WTC11 (cell line): ENCODE data around the gene NTN1. TPM values are rescaled to one million over a fixed set of nuclear protein-coding genes. Genes with fewer than 3 reads are reported as not detected.

ENCODE experiments used
- ATAC-seq: fragments of 200-7000 bp; cut with Tn5 transposase; 2 replicates; pipeline ENCODE4 v1.10.0; 2021; ENCODE audit warnings: mild to moderate bottlenecking, moderate library complexity
- CTCF ChIA-PET: fragments of 300-600 bp; sonication (Branson Sonifier 250); formaldehyde crosslinking; loops from one replicate; lab custom pipeline; 2021; ENCODE audit warnings: antibody characterized with exemption; lab: Charles Lee
- POLR2A ChIA-PET: fragments of 350-600 bp; sonication (Branson Sonifier 250); formaldehyde crosslinking; loops from one replicate; lab custom pipeline; 2021; ENCODE audit warnings: antibody characterized with exemption; lab: Charles Lee
- DNase-seq: peaks from one replicate; pipeline ENCODE4 v3.0.0; 2021; ENCODE audit warnings: low spot score
- H3K27ac Mint-ChIP-seq: 2 replicates; pipeline ENCODE4 v1.8.0; 2021; ENCODE audit warnings: mixed read lengths
- H3K27me3 Mint-ChIP-seq: 2 replicates; pipeline ENCODE4 v1.8.0; 2021; ENCODE audit warnings: low read depth, mild to moderate bottlenecking, moderate library complexity, mixed read lengths
- H3K36me3 Mint-ChIP-seq: 2 replicates; pipeline ENCODE4 v1.8.0; 2021; ENCODE audit warnings: mixed read lengths
- H3K4me1 Mint-ChIP-seq: 2 replicates; pipeline ENCODE4 v1.8.0; 2022; ENCODE audit warnings: mixed read lengths
- H3K4me3 Mint-ChIP-seq: 2 replicates; pipeline ENCODE4 v1.8.0; 2021; ENCODE audit warnings: mild to moderate bottlenecking, moderate library complexity, mixed read lengths
- H3K9me3 Mint-ChIP-seq: 2 replicates; pipeline ENCODE4 v1.8.0; 2021; ENCODE audit warnings: mixed read lengths
- CREM ChIP-seq: sonication (generic); formaldehyde crosslinking; IDR thresholded peaks from 2 replicates; pipeline ENCODE4 v1.8.1; 2022; ENCODE audit warnings: mild to moderate bottlenecking, missing genetic modification reagents, moderate library complexity
- ELF4 ChIP-seq: sonication (generic); formaldehyde crosslinking; IDR thresholded peaks from 2 replicates; pipeline ENCODE4 v1.8.1; 2022; ENCODE audit warnings: low read depth, mild to moderate bottlenecking, moderate library complexity, missing genetic modification reagents
- ESRRA ChIP-seq: sonication (generic); formaldehyde crosslinking; IDR thresholded peaks from 2 replicates; pipeline ENCODE4 v1.8.1; 2022; ENCODE audit warnings: mild to moderate bottlenecking, missing genetic modification reagents, borderline replicate concordance
- ETV6 ChIP-seq: sonication (generic); formaldehyde crosslinking; IDR thresholded peaks from 2 replicates; pipeline ENCODE4 v1.8.1; 2022; ENCODE audit warnings: mild to moderate bottlenecking, missing genetic modification reagents
- FOXJ3 ChIP-seq: sonication (generic); formaldehyde crosslinking; IDR thresholded peaks from 2 replicates; pipeline ENCODE4 v1.9.0; 2021; ENCODE audit warnings: missing genetic modification reagents, mild to moderate bottlenecking, borderline replicate concordance
- FOXP1 ChIP-seq: sonication (generic); formaldehyde crosslinking; IDR thresholded peaks from 2 replicates; pipeline ENCODE4 v1.8.0; 2022; ENCODE audit warnings: missing genetic modification reagents, mild to moderate bottlenecking, moderate library complexity, borderline replicate concordance
- GRHL2 ChIP-seq: fragments of 250-450 bp; sonication (Bioruptor Pico); IDR thresholded peaks from 2 replicates; pipeline ENCODE4 v1.8.0; 2022; ENCODE audit warnings: mild to moderate bottlenecking, moderate library complexity; ENCODE audit not compliant: insufficient replicate concordance, severe bottlenecking
- HMGA2 ChIP-seq: fragments of 250-450 bp; sonication (Bioruptor Pico); IDR thresholded peaks from 2 replicates; pipeline ENCODE4 v1.4.0; 2021; ENCODE audit warnings: mild to moderate bottlenecking, moderate library complexity
- JUN ChIP-seq: sonication (generic); formaldehyde crosslinking; IDR thresholded peaks from 2 replicates; pipeline ENCODE4 v1.8.0; 2023; ENCODE audit warnings: mild to moderate bottlenecking, missing genetic modification reagents
- KAT7 ChIP-seq: sonication (generic); formaldehyde crosslinking; IDR thresholded peaks from 2 replicates; pipeline ENCODE4 v1.8.1; 2023; ENCODE audit warnings: missing genetic modification reagents, mild to moderate bottlenecking, borderline replicate concordance
- MYBL2 ChIP-seq: sonication (generic); formaldehyde crosslinking; IDR thresholded peaks from 2 replicates; pipeline ENCODE4 v1.8.1; 2023; ENCODE audit warnings: mild to moderate bottlenecking, moderate library complexity, missing genetic modification reagents
- NFYB ChIP-seq: sonication (generic); formaldehyde crosslinking; conservative IDR thresholded peaks from 2 replicates; pipeline ENCODE4 v1.8.0; 2022; ENCODE audit warnings: low read depth, missing genetic modification reagents
- SMAD4 ChIP-seq: sonication (generic); formaldehyde crosslinking; IDR thresholded peaks from 2 replicates; pipeline ENCODE4 v1.8.0; 2022; ENCODE audit warnings: mild to moderate bottlenecking, missing genetic modification reagents
- ZNF219 ChIP-seq: sonication (generic); formaldehyde crosslinking; IDR thresholded peaks from 2 replicates; pipeline ENCODE4 v1.8.0; 2023; ENCODE audit warnings: missing genetic modification reagents, mild to moderate bottlenecking, borderline replicate concordance
- ZNF232 ChIP-seq: sonication (generic); formaldehyde crosslinking; IDR thresholded peaks from 2 replicates; pipeline ENCODE4 v1.8.0; 2022; ENCODE audit warnings: mild to moderate bottlenecking, missing genetic modification reagents
- ZNF396 ChIP-seq: fragments of 250-450 bp; sonication (Bioruptor Pico); IDR thresholded peaks from 2 replicates; pipeline ENCODE4 v1.8.0; 2021; ENCODE audit warnings: mild to moderate bottlenecking, moderate library complexity, borderline replicate concordance
- total RNA-seq: library from RNA; stranded (reverse); gene quantifications from 3 replicates; pipeline ENCODE4 v1.2.3, GENCODE V29; 2021
- TF ChIP-seq, protein P1 (sequence below): sonication (generic); formaldehyde crosslinking; IDR thresholded peaks from 2 replicates; pipeline ENCODE4 v1.8.0; 2022; ENCODE audit warnings: mild to moderate bottlenecking, missing genetic modification reagents
- TF ChIP-seq, protein P2 (sequence below): sonication (generic); formaldehyde crosslinking; IDR thresholded peaks from 2 replicates; pipeline ENCODE4 v1.8.1; 2022; ENCODE audit warnings: mild to moderate bottlenecking, moderate library complexity, missing genetic modification reagents
- TF ChIP-seq, protein P3 (sequence below): fragments of 250-450 bp; sonication (Bioruptor Pico); IDR thresholded peaks from 2 replicates; pipeline ENCODE4 v1.8.0; 2021; ENCODE audit warnings: mild to moderate bottlenecking
- TF ChIP-seq, protein P4 (sequence below): sonication (generic); formaldehyde crosslinking; conservative IDR thresholded peaks from 2 replicates; pipeline ENCODE4 v1.8.1; 2023; ENCODE audit warnings: mild to moderate bottlenecking, low read depth, missing genetic modification reagents, moderate library complexity
- TF ChIP-seq, protein P5 (sequence below): sonication (generic); formaldehyde crosslinking; IDR thresholded peaks from 2 replicates; pipeline ENCODE4 v1.8.0; 2023; ENCODE audit warnings: missing genetic modification reagents, mild to moderate bottlenecking, borderline replicate concordance
- TF ChIP-seq, protein P6 (sequence below): sonication (generic); formaldehyde crosslinking; conservative IDR thresholded peaks from 2 replicates; pipeline ENCODE4 v1.8.1; 2022; ENCODE audit warnings: mild to moderate bottlenecking, missing genetic modification reagents

The NTN1 gene
- total RNA-seq, 1 experiment from 2014 or later: 5.5 TPM

DNA sequence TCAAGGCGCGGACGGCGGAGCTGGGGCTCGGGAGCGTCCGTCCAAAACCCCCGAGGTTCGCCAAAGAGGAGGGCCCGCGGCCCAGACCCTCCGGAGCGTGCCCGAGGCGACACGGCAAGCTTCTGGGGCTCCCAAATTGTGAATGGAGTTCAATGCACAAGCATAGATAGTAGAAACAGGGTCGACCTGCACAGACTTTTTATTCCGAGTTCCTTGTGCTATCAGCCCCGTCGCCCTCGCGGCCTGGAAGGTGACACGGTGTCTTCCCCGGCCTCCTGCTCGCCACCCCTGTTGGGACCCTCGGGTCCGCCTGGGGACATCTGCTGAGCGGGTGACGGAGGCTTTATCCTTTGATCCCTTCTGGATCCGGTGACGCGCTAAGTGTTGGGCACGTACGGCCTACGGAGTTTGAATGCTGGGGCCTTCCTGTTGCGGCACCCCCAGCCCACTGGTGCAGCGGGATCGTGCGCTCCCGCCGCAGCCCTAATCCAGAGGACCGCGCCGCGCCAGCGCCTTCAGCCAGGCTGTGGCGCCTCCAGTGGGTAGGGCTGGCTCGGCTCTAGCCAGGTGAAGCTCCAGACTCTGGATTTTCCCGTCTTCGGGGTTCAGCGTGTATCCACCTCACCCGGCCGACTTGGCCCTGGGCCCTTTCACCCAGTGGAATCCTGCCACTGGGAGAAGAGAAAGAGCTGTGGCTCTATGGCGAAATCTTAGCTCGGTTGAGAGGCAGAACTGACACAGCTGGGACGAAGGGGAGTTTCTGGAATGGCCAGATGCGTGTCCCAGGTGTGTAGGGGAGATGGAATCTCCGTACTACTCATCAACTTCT is 17.0 kb upstream of the NTN1 start (continued):
- no peak for TF ChIP-seq ZNF232 (CRISPR knock-in tag)
- TF ChIP-seq MYBL2 (CRISPR knock-in tag): no peak
- TF ChIP-seq NFYB (CRISPR knock-in tag): no peak
- TF ChIP-seq ZNF396 (CRISPR knock-in tag): no peak
- TF ChIP-seq, protein P1, sequence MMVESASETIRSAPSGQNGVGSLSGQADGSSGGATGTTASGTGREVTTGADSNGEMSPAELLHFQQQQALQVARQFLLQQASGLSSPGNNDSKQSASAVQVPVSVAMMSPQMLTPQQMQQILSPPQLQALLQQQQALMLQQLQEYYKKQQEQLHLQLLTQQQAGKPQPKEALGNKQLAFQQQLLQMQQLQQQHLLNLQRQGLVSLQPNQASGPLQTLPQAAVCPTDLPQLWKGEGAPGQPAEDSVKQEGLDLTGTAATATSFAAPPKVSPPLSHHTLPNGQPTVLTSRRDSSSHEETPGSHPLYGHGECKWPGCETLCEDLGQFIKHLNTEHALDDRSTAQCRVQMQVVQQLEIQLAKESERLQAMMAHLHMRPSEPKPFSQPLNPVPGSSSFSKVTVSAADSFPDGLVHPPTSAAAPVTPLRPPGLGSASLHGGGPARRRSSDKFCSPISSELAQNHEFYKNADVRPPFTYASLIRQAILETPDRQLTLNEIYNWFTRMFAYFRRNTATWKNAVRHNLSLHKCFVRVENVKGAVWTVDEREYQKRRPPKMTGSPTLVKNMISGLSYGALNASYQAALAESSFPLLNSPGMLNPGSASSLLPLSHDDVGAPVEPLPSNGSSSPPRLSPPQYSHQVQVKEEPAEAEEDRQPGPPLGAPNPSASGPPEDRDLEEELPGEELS (CRISPR knock-in tag): no peak
- no peak for TF ChIP-seq ZNF219 (CRISPR knock-in tag)
- TF ChIP-seq CREM (CRISPR knock-in tag): no peak
- TF ChIP-seq FOXP1 (CRISPR knock-in tag): no peak

DNA sequence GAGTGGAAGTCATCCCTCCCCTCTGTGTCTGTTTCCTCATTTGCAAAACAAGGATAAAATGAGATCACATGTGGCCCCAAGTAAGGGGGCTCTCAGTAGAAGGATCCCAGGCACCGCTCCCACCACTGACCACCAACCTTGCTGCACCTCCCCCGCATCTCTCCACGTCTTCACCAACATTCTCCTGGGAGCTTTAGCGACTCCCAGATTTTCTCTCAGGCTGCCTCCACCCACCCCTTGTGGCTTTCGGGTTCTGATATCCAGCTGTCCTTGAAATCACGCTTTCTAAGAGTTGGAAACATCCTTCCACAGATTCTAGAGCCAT is 16.4 kb upstream of the NTN1 start:
- Mint-ChIP-seq H3K4me3 (peak overlapping the region; percentile 65), H3K4me1 (peaks cover 18% of the 10 kb centered on the region), H3K36me3 (no peaks in the 10 kb centered on the region; the same call in 1 of the 2 replicates), H3K27me3 (peaks cover 93% of the 10 kb centered on the region), H3K27ac (no peak overlapping the region), H3K9me3 (0 out of 2 replicates have a peak, but pooled peaks cover 5% of the 10 kb centered on the region)
- POLR2A ChIA-PET: no interaction called here
- CTCF ChIA-PET: interaction anchor here (0.7 to 5.3 kb wide), 8 partner anchors 16 to 517 kb away, joined by 3 to 23 read pairs (median 5); partner anchors contain the start of gene NTN1
- DNase-seq (no peak), ATAC-seq (no peak)
- TF ChIP-seq, protein P2, sequence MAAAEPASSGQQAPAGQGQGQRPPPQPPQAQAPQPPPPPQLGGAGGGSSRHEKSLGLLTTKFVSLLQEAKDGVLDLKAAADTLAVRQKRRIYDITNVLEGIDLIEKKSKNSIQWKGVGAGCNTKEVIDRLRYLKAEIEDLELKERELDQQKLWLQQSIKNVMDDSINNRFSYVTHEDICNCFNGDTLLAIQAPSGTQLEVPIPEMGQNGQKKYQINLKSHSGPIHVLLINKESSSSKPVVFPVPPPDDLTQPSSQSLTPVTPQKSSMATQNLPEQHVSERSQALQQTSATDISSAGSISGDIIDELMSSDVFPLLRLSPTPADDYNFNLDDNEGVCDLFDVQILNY (CRISPR knock-in tag): no peak
- TF ChIP-seq HMGA2 (CRISPR knock-in tag) (no peak), GRHL2 (no peak), ETV6 (CRISPR knock-in tag) (no peak), JUN (CRISPR knock-in tag) (no peak), FOXJ3 (no peak), ELF4 (CRISPR knock-in tag) (no peak), KAT7 (CRISPR knock-in tag) (no peak), SMAD4 (CRISPR knock-in tag) (no peak), ESRRA (no peak)
- TF ChIP-seq, protein P3, sequence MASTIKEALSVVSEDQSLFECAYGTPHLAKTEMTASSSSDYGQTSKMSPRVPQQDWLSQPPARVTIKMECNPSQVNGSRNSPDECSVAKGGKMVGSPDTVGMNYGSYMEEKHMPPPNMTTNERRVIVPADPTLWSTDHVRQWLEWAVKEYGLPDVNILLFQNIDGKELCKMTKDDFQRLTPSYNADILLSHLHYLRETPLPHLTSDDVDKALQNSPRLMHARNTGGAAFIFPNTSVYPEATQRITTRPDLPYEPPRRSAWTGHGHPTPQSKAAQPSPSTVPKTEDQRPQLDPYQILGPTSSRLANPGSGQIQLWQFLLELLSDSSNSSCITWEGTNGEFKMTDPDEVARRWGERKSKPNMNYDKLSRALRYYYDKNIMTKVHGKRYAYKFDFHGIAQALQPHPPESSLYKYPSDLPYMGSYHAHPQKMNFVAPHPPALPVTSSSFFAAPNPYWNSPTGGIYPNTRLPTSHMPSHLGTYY (CRISPR knock-in tag): no peak
- TF ChIP-seq, protein P4, sequence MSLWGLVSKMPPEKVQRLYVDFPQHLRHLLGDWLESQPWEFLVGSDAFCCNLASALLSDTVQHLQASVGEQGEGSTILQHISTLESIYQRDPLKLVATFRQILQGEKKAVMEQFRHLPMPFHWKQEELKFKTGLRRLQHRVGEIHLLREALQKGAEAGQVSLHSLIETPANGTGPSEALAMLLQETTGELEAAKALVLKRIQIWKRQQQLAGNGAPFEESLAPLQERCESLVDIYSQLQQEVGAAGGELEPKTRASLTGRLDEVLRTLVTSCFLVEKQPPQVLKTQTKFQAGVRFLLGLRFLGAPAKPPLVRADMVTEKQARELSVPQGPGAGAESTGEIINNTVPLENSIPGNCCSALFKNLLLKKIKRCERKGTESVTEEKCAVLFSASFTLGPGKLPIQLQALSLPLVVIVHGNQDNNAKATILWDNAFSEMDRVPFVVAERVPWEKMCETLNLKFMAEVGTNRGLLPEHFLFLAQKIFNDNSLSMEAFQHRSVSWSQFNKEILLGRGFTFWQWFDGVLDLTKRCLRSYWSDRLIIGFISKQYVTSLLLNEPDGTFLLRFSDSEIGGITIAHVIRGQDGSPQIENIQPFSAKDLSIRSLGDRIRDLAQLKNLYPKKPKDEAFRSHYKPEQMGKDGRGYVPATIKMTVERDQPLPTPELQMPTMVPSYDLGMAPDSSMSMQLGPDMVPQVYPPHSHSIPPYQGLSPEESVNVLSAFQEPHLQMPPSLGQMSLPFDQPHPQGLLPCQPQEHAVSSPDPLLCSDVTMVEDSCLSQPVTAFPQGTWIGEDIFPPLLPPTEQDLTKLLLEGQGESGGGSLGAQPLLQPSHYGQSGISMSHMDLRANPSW (CRISPR knock-in tag): no peak
- TF ChIP-seq, protein P5, sequence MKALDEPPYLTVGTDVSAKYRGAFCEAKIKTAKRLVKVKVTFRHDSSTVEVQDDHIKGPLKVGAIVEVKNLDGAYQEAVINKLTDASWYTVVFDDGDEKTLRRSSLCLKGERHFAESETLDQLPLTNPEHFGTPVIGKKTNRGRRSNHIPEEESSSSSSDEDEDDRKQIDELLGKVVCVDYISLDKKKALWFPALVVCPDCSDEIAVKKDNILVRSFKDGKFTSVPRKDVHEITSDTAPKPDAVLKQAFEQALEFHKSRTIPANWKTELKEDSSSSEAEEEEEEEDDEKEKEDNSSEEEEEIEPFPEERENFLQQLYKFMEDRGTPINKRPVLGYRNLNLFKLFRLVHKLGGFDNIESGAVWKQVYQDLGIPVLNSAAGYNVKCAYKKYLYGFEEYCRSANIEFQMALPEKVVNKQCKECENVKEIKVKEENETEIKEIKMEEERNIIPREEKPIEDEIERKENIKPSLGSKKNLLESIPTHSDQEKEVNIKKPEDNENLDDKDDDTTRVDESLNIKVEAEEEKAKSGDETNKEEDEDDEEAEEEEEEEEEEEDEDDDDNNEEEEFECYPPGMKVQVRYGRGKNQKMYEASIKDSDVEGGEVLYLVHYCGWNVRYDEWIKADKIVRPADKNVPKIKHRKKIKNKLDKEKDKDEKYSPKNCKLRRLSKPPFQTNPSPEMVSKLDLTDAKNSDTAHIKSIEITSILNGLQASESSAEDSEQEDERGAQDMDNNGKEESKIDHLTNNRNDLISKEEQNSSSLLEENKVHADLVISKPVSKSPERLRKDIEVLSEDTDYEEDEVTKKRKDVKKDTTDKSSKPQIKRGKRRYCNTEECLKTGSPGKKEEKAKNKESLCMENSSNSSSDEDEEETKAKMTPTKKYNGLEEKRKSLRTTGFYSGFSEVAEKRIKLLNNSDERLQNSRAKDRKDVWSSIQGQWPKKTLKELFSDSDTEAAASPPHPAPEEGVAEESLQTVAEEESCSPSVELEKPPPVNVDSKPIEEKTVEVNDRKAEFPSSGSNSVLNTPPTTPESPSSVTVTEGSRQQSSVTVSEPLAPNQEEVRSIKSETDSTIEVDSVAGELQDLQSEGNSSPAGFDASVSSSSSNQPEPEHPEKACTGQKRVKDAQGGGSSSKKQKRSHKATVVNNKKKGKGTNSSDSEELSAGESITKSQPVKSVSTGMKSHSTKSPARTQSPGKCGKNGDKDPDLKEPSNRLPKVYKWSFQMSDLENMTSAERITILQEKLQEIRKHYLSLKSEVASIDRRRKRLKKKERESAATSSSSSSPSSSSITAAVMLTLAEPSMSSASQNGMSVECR: no peak
- TF ChIP-seq, protein P6, sequence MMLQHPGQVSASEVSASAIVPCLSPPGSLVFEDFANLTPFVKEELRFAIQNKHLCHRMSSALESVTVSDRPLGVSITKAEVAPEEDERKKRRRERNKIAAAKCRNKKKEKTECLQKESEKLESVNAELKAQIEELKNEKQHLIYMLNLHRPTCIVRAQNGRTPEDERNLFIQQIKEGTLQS (CRISPR knock-in tag): no peak
- TF ChIP-seq, protein P1 (CRISPR knock-in tag): no peak
